Fibroblast of mammary gland (primary cell): ENCODE data around the gene SLC6A8.
"Not testable (repeated sequence)": the region's sequence is repeated elsewhere in the genome, so short reads cannot be mapped to it uniquely, and the experiment has no call there.

Experiments
- DNase-seq: peaks from one replicate; pipeline ENCODE4 v3.0.0-alpha.2; 2010; ENCODE audit warnings: low read depth
- H3K4me3 ChIP-seq: 2 replicates; pipeline ENCODE4 v1.5.1; 2011; ENCODE audit warnings: low read depth, mild to moderate bottlenecking, low read length, moderate library complexity; ENCODE audit not compliant: control insufficient read depth
- CTCF ChIP-seq: conservative IDR thresholded peaks from 2 replicates; pipeline ENCODE4 v1.5.1; 2011; ENCODE audit warnings: low read depth, low read length, inconsistent platforms; ENCODE audit not compliant: control insufficient read depth, insufficient read depth

SLC6A8 gene

GRCh38 chrX:153690466-153690865 is 2.7 kb downstream of the SLC6A8 start:
- no peak for DNase-seq
- no peak for TF ChIP-seq CTCF
- no peak overlapping the region for H3K4me3 ChIP-seq

- DNase-seq, H3K4me3 ChIP-seq: not testable (repeated sequence)
Observed at GRCh38 chrX:153691032-153691827, 3.5 kb downstream of the SLC6A8 start.

- no peak for TF ChIP-seq CTCF
- DNase-seq = no peak
- no peak overlapping the region for H3K4me3 ChIP-seq
Observed at GRCh38 chrX:153692003-153692402, 4.3 kb downstream of the SLC6A8 start.

- TF ChIP-seq CTCF = no peak
- H3K4me3 ChIP-seq = no peak overlapping the region
- no peak for DNase-seq
Observed at GRCh38 chrX:153692611-153693156, 5.0 kb downstream of the SLC6A8 start.

GRCh38 chrX:153693216-153694086 is 5.7 kb downstream of the SLC6A8 start:
- DNase-seq = no peak
- TF ChIP-seq CTCF = no peak
- H3K4me3 ChIP-seq = no peak overlapping the region

- H3K4me3 ChIP-seq, DNase-seq: not testable (repeated sequence)
Observed at GRCh38 chrX:153694256-153694655, 6.5 kb downstream of the SLC6A8 start.

GRCh38 chrX:153694687-153695270 is 7.1 kb downstream of the SLC6A8 start:
- no peak for TF ChIP-seq CTCF
- no peak overlapping the region for H3K4me3 ChIP-seq
- no peak for DNase-seq
